Bronchial epithelial cell (primary cell): Measurements from ENCODE around the gene COG2. TPM values are rescaled to one million over a fixed set of nuclear protein-coding genes. Genes with fewer than 3 reads are reported as not detected.

Experiments used
- DNase-seq: peaks from one replicate; pipeline ENCODE4 v3.0.0-alpha.2; 2010; ENCODE audit warnings: low read depth
- FAIRE-seq: peaks from 2 replicates; lab custom pipeline; 2011; peaks lifted over from hg19 to GRCh38; lab: Jason Lieb, UNC
- H3K27me3 ChIP-seq: 2 replicates; pipeline ENCODE4 v1.5.1; 2011; ENCODE audit warnings: low read length; ENCODE audit not compliant: control insufficient read depth, insufficient read depth
- H3K36me3 ChIP-seq: 2 replicates; pipeline ENCODE4 v1.5.1; 2011; ENCODE audit warnings: low read length; ENCODE audit not compliant: control insufficient read depth, insufficient read depth
- H3K4me3 ChIP-seq: 2 replicates; pipeline ENCODE4 v1.5.1; 2011; ENCODE audit warnings: mild to moderate bottlenecking, low read depth, low read length, control low read depth
- total RNA-seq: library from RNA; depleted of rRNA; stranded (reverse); fragments of >200 nt; gene quantifications from 2 replicates; pipeline ENCODE4 v1.2.1, GENCODE V29; 2014
- TF ChIP-seq, protein P1 (sequence below): IDR thresholded peaks from 2 replicates; pipeline ENCODE4 v1.5.1; 2011; ENCODE audit warnings: mild to moderate bottlenecking, moderate library complexity, low read length, control low read depth, inconsistent platforms; ENCODE audit not compliant: insufficient read depth, severe bottlenecking

COG2 gene
- total RNA-seq, 1 donor from 2014 or later, result 16.8 TPM

DNA sequence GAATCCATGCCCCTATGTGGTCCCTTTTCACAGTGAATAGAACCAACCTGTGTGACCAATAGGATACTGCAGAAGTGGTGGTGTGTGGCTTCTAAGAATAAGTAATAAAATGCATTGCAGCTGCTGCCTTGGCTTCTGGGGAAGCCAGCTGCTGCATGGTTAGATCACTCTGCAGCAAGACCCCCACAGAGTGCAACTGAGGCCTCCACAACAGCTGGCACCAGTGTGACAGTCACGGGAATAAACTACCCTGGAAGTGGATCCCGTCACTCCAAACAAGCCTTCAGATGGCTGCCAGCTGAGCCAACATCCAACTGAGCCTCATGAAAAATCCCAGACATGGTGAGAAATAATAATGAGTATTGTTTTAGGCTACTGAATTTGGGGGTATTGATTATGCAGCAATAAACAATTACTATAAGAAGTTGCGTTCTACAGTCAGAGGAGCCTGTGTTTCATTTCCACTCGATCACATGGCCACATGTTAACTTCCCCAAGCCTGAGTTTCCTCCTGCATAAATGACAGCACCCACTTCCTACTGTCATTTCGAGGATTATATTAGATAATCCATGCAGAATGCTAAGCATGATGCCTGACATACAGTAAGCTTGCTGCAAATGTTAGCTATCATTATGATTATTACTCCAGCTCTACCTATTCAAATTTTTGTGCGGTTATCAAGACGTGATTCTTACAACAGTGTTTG is 20.8 kb upstream of the COG2 start:
- H3K27me3 ChIP-seq, result peaks cover 3% of the 10 kb centered on the region
- TF ChIP-seq, protein P1, sequence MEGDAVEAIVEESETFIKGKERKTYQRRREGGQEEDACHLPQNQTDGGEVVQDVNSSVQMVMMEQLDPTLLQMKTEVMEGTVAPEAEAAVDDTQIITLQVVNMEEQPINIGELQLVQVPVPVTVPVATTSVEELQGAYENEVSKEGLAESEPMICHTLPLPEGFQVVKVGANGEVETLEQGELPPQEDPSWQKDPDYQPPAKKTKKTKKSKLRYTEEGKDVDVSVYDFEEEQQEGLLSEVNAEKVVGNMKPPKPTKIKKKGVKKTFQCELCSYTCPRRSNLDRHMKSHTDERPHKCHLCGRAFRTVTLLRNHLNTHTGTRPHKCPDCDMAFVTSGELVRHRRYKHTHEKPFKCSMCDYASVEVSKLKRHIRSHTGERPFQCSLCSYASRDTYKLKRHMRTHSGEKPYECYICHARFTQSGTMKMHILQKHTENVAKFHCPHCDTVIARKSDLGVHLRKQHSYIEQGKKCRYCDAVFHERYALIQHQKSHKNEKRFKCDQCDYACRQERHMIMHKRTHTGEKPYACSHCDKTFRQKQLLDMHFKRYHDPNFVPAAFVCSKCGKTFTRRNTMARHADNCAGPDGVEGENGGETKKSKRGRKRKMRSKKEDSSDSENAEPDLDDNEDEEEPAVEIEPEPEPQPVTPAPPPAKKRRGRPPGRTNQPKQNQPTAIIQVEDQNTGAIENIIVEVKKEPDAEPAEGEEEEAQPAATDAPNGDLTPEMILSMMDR, result no peak
- FAIRE-seq, result no peak

DNA sequence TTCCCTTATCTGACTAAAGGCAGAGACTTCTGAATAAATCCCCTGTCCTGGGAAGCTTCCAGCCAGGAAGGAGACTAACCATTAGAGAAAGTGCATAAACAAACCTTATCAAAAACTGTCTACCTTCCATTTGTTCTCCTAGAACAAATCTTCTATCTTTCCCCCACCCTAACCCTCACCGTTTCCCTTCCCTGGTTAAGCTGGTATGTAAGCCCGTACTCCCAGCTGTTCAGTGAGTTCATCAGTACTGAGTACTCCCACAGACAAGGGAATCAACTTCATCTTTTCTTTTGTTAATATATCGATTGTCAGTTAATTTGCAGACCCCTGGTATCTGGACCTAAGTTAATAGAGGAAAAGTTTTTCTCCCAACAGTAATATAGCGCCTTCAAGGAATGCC is 20.1 kb upstream of the COG2 start:
- DNase-seq (no peak), FAIRE-seq (no peak)
- Histone ChIP-seq H3K4me3 (no peak overlapping the region), H3K36me3 (no peaks in the 10 kb centered on the region), H3K27me3 (peaks cover 3% of the 10 kb centered on the region)
- TF ChIP-seq, protein P1, result no peak

More for the DNA sequence above, 20.8 kb upstream of the COG2 start:
- Histone ChIP-seq H3K36me3 (no peaks in the 10 kb centered on the region), H3K4me3 (no peak overlapping the region)
- DNase-seq, result no peak

DNA sequence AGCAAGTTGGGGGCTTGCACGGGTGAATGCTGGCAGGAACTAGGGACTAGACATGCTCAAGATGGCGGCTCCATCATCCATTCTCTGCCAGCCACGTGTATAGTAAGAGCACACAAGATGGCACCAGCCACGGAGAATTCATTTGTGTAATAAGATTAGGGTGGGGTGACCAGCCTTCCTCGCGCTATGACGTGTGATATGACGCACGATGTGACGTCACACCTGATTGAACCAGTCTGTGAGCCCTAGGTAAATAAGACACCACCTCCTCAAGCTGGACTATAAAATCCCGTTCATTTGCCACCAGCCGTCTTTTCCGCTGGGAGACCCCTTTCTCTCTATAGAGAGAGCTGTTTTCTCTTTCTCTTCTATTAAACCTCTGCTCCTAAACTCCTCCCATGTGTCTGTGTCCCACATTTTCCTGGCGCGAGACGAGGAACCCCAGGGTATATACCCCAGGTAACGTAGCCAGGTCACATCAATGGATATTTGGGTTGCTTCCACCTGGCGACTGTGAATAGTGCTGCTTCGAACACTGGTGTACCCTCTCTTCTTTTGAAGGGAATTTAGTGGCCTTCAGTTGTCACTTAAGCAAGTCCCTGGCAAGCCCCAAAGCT is 18.1 kb upstream of the COG2 start:
- H3K4me3 ChIP-seq, result no peak overlapping the region
- H3K27me3 ChIP-seq, result peaks cover 3% of the 10 kb centered on the region
- no peaks in the 10 kb centered on the region for H3K36me3 ChIP-seq
- FAIRE-seq (no peak), DNase-seq (no peak)
- TF ChIP-seq, protein P1, result no peak

DNA sequence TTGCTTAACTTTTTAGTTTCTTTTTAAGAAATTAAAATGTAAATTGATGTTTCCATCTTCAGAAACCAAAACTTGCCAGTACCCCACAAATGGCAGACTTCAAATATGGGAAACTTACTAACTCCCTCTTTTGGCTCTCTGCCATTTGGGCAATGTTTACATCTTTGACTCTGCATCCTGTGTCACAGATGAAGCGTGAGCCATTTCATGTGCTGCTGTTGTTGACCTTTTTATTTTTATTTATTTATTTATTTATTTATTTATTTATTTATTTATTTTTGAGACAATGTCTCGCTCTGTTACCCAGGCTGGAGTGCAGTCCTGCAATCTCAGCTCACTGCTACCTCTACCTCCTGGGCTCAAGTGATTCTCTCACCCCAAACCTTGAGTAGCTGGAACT is 16.0 kb upstream of the COG2 start:
- FAIRE-seq (no peak), DNase-seq (no peak)
- H3K4me3 ChIP-seq, result no peak overlapping the region
- H3K36me3 ChIP-seq, result no peaks in the 10 kb centered on the region
- H3K27me3 ChIP-seq, result peaks cover 3% of the 10 kb centered on the region
- TF ChIP-seq, protein P1, result no peak

DNA sequence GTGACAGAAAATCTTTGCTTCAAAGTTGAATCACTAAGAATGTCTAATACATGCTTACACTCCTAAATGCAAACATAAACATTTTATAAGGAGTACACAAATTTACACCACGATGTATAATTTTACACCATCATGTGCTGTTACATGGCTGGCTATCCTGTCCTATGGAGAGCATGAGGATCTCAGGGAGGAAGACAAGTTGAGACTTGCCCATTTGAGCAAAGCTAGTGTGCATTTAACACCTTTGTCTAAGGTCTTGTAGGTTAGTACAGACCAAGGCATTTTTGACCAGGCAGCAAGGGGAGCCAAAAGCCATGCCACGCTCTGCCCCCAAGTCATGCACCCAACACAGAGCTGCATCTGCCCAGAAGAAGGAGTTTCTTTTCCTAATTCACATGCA is 14.5 kb upstream of the COG2 start:
- FAIRE-seq (no peak), DNase-seq (peak; percentile 75)
- TF ChIP-seq, protein P1, result no peak
- no peaks in the 10 kb centered on the region for H3K36me3 ChIP-seq
- peaks cover 3% of the 10 kb centered on the region for H3K27me3 ChIP-seq
- H3K4me3 ChIP-seq, result no peak overlapping the region
